ENCODE results near the gene GPC3. TPM values are rescaled to one million over a fixed set of nuclear protein-coding genes. Genes with fewer than 3 reads are reported as not detected.
"Not testable (repeated sequence)": the region's sequence is repeated elsewhere in the genome, so short reads cannot be mapped to it uniquely, and the experiment has no call there.

GPC3 gene
- total RNA-seq, 6 experiments from 2014 or later, result not detected

GRCh38 chrX:133627673-133628072 lies 357.7 kb downstream of the GPC3 start:
- H3K36me3 Mint-ChIP-seq (ENCODE audit: low read depth), result no peaks in the 10 kb centered on the region
- no peak overlapping the region for H3K4me3 Mint-ChIP-seq
- DNase-seq, result no peak
- no peaks in the 10 kb centered on the region; the same call in 1 of the 2 replicates for H3K9me3 Mint-ChIP-seq
- H3K27ac Mint-ChIP-seq, result no peak overlapping the region
- no peaks in the 10 kb centered on the region for H3K27me3 Mint-ChIP-seq (ENCODE audit: insufficient read depth)
- no peaks in the 10 kb centered on the region for H3K4me1 Mint-ChIP-seq (ENCODE audit: low read depth)
- no peak for TF ChIP-seq CTCF (IDR thresholded peaks at IDR 0.05)

- not testable (repeated sequence) for H3K4me3 Mint-ChIP-seq; H3K27ac Mint-ChIP-seq; H3K36me3 Mint-ChIP-seq (ENCODE audit: low read depth); H3K27me3 Mint-ChIP-seq (ENCODE audit: insufficient read depth); H3K9me3 Mint-ChIP-seq; DNase-seq; H3K4me1 Mint-ChIP-seq (ENCODE audit: low read depth)
Observed at GRCh38 chrX:133621384-133621783, 364.0 kb downstream of the GPC3 start.

- no peaks in the 10 kb centered on the region; the same call in 1 of the 2 replicates for H3K27me3 Mint-ChIP-seq (ENCODE audit: insufficient read depth)
- no peak for DNase-seq
- no peaks in the 10 kb centered on the region for H3K4me1 Mint-ChIP-seq (ENCODE audit: low read depth)
- no peak for TF ChIP-seq CTCF (IDR thresholded peaks at IDR 0.05)
- H3K4me3 Mint-ChIP-seq, result no peak overlapping the region
- peaks cover 12% of the 10 kb centered on the region for H3K9me3 Mint-ChIP-seq
- H3K36me3 Mint-ChIP-seq (ENCODE audit: low read depth), result no peaks in the 10 kb centered on the region
- H3K27ac Mint-ChIP-seq, result no peak overlapping the region
Observed at GRCh38 chrX:133611676-133612075, 373.7 kb downstream of the GPC3 start.

GRCh38 chrX:133610056-133610455 lies 375.3 kb downstream of the GPC3 start:
- Mint-ChIP-seq H3K9me3 (peaks cover 12% of the 10 kb centered on the region), H3K4me3 (no peak overlapping the region), H3K27ac (no peak overlapping the region), H3K4me1 (ENCODE audit: low read depth) (no peaks in the 10 kb centered on the region), H3K36me3 (ENCODE audit: low read depth) (no peaks in the 10 kb centered on the region), H3K27me3 (ENCODE audit: insufficient read depth) (no peaks in the 10 kb centered on the region; the same call in 1 of the 2 replicates)
- no peak for DNase-seq
- TF ChIP-seq CTCF (IDR thresholded peaks at IDR 0.05), result no peak

- TF ChIP-seq CTCF (IDR thresholded peaks at IDR 0.05), result no peak
- Mint-ChIP-seq H3K4me3 (no peak overlapping the region), H3K36me3 (ENCODE audit: low read depth) (no peaks in the 10 kb centered on the region), H3K27ac (no peak overlapping the region), H3K4me1 (ENCODE audit: low read depth) (no peaks in the 10 kb centered on the region), H3K27me3 (ENCODE audit: insufficient read depth) (no peaks in the 10 kb centered on the region; the same call in 1 of the 2 replicates), H3K9me3 (peaks cover 10% of the 10 kb centered on the region)
- no peak for DNase-seq
Observed at GRCh38 chrX:133609166-133609565, 376.2 kb downstream of the GPC3 start.

- H3K4me1 Mint-ChIP-seq (ENCODE audit: low read depth), result no peaks in the 10 kb centered on the region
- H3K36me3 Mint-ChIP-seq (ENCODE audit: low read depth), result no peaks in the 10 kb centered on the region
- TF ChIP-seq CTCF (IDR thresholded peaks at IDR 0.05), result no peak
- peaks cover 5% of the 10 kb centered on the region; the same call in 1 of the 2 replicates for H3K9me3 Mint-ChIP-seq
- no peak overlapping the region for H3K27ac Mint-ChIP-seq
- no peak overlapping the region for H3K4me3 Mint-ChIP-seq
- DNase-seq, result no peak
- H3K27me3 Mint-ChIP-seq (ENCODE audit: insufficient read depth), result no peaks in the 10 kb centered on the region; the same call in 1 of the 2 replicates
Observed at GRCh38 chrX:133608406-133608805, 377.0 kb downstream of the GPC3 start.
